Gastroesophageal sphincter (tissue), 2 donors: ENCODE measurements around the gene CRKL.

Source experiments
- EP300 ChIP-seq: sonication (generic); formaldehyde crosslinking; IDR thresholded peaks from one replicate; pipeline ENCODE4 v1.6.1; 2017; ENCODE audit warnings: antibody characterized with exemption, mild to moderate bottlenecking
- POLR2A ChIP-seq, 2 donors: fragments of 450-650 bp; IDR thresholded peaks; one replicate each; pipeline ENCODE4 v1.6.1; 2017; ENCODE audit warnings: antibody characterized with exemption in 2 of 2, mild to moderate bottlenecking in 2 of 2, moderate library complexity in 1 of 2
- POLR2AphosphoS5 ChIP-seq: sonication (generic); formaldehyde crosslinking; IDR thresholded peaks from one replicate; pipeline ENCODE4 v1.6.1; 2017; ENCODE audit warnings: antibody characterized with exemption

DNA sequence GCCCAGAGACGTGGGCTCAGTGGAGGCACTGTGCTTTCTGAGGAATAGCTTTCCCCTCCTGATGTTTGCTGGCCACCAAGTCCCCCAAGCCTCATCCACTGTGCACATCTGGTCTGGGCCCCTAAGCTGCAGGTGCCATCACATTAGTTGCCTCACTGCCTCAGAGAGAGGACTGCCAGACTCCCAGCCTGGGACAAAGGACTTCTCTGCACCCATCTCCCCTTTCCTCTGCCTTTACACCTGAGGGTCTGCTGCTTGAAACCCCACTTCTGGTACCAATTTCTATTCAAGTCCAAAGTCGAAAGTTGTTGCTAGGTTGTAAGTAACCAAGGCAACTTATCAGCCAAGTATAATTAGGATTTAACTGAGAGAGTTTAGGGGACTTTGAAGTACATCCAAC lies 61.2 kb downstream of the CRKL start:
- TF ChIP-seq EP300, result no peak
- no peak for TF ChIP-seq POLR2A (IDR thresholded peaks at IDR 0.05)
- TF ChIP-seq POLR2AphosphoS5, result no peak
